ENCODE measurements around the gene GPC5. TPM values are rescaled to one million over a fixed set of nuclear protein-coding genes. Genes with fewer than 3 reads are reported as not detected.
A peak's percentile ranks its signal among the peaks of the same experiment; 100 is the strongest.

Gene GPC5
- total RNA-seq, 1 experiment from 2014 or later, result 0.15 TPM

DNA sequence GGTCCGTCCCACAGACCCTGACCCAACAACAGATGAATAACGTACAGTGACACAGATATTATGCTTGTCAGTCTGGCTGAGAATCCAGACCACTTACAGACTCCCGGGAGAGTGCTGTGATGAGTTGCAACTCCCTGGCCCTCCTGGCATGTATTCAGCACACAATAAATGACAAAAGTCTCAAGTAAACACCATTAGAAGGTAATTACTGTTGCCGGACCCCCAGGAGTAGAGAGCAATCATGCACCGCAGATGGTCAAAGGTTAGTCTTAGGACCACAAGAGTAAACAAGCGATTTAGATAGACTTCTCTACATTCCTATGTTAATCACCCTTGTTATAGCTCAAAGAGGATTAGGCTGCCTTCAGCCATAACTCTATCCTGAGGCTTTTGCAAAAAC is 1101.8 kb downstream of the GPC5 start:
- no peaks in the 10 kb centered on the region for H3K79me1 ChIP-seq (ENCODE audit: insufficient read depth, low read depth, low read length, poor library complexity, severe bottlenecking)
- no peak overlapping the region for H3K14ac ChIP-seq (ENCODE audit: insufficient read depth, low read length)
- H3K56ac ChIP-seq (ENCODE audit: insufficient read length, low read depth, low read length), result no peak overlapping the region
- no peak overlapping the region for H4K8ac ChIP-seq (replicated peaks; ENCODE audit: insufficient read length, low read depth, low read length)
- no peak overlapping the region for H3K4ac ChIP-seq (ENCODE audit: low read depth, low read length)
- H3K4me2 ChIP-seq (ENCODE audit: insufficient read depth, insufficient read length, low read length), result no peak overlapping the region
- peaks cover 21 to 27% of the 10 kb centered on the region in 2 experiments for H3K4me1 Mint-ChIP-seq
- H4K5ac ChIP-seq (ENCODE audit: insufficient read length, low read depth, low read length), result no peak overlapping the region
- peak overlapping the region in 2 of 3 experiments; percentile 86 to 87; a peak in 3 of 7 replicates for H3K27ac Mint-ChIP-seq
- H3K18ac ChIP-seq (ENCODE audit: insufficient read length, low read depth, low read length), result no peak overlapping the region
- no peak overlapping the region for H2BK120ac ChIP-seq (ENCODE audit: low read depth, low read length, poor library complexity, severe bottlenecking)
- peaks cover 6% of the 10 kb centered on the region; the same call in 1 of the 2 replicates for H3K4me1 ChIP-seq (ENCODE audit: insufficient read depth, low read length)
- H3K23me2 ChIP-seq (ENCODE audit: insufficient read length, low read depth, low read length, poor library complexity, severe bottlenecking), result no peaks in the 10 kb centered on the region
- H3K9me3 ChIP-seq (ENCODE audit: control insufficient read depth, low read depth, low read length), result no peaks in the 10 kb centered on the region
- no CpG with 5 or more reads among the region's 6 CpGs for WGBS (ENCODE audit: extremely low coverage, insufficient read length, low lambda C conversion rate)
- no peak overlapping the region for H2AK5ac ChIP-seq (ENCODE audit: insufficient read length, low read length)
- H3K36me3 Mint-ChIP-seq (ENCODE audit: insufficient read depth in 1 of 3, low read depth in 3 of 3), result no peaks in the 10 kb centered on the region
- H2BK12ac ChIP-seq (ENCODE audit: insufficient read length, low read depth, low read length), result no peak overlapping the region
- H4K20me1 ChIP-seq (ENCODE audit: control insufficient read depth, insufficient read depth, insufficient read length), result no peaks in the 10 kb centered on the region
- no peaks in the 10 kb centered on the region; a peak in 1 of 5 replicates for H3K9me3 Mint-ChIP-seq
- no peaks in the 10 kb centered on the region; the same call in 1 of the 2 replicates for H3K27me3 ChIP-seq (ENCODE audit: insufficient read depth, low read length)
- no peak overlapping the region for H2BK20ac ChIP-seq (ENCODE audit: low read depth, low read length, poor library complexity, severe bottlenecking)
- no peak overlapping the region for H3K23ac ChIP-seq (ENCODE audit: insufficient read length, low read depth, low read length)
- no peak overlapping the region for H3K27ac ChIP-seq (ENCODE audit: insufficient read length, low read depth, low read length)
- H3K27me3 Mint-ChIP-seq (ENCODE audit: low read depth), result no peaks in the 10 kb centered on the region
- H3T11ph ChIP-seq (ENCODE audit: low read length), result no peak overlapping the region
- no peak overlapping the region for H2BK15ac ChIP-seq (ENCODE audit: low read depth, low read length)
- no peak overlapping the region for H3K4me3 Mint-ChIP-seq
- H2BK5ac ChIP-seq (ENCODE audit: insufficient read length, low read length), result no peak overlapping the region
- H3K79me2 ChIP-seq (ENCODE audit: insufficient read depth, low read length), result no peaks in the 10 kb centered on the region
- TF ChIP-seq CTCF (conservative IDR thresholded peaks at IDR 0.05), result no peak
- no peak overlapping the region for H3K9ac ChIP-seq (ENCODE audit: extremely low read depth, insufficient read length, low read length)
- no peak overlapping the region for H2AFZ ChIP-seq (ENCODE audit: low read length)
- no peak overlapping the region for H4K91ac ChIP-seq (ENCODE audit: insufficient read length, low read depth, low read length)
- no peak for DNase-seq

Measured in H9 (cell line).